Fibroblast of skin of back (primary cell): ENCODE data around the gene MKNK1.
A peak's percentile ranks its signal among the peaks of the same experiment; 100 is the strongest.

Source experiments
- DNase-seq: peaks from one replicate; pipeline ENCODE4 v3.0.0-alpha.2; 2013

The MKNK1 gene

DNA sequence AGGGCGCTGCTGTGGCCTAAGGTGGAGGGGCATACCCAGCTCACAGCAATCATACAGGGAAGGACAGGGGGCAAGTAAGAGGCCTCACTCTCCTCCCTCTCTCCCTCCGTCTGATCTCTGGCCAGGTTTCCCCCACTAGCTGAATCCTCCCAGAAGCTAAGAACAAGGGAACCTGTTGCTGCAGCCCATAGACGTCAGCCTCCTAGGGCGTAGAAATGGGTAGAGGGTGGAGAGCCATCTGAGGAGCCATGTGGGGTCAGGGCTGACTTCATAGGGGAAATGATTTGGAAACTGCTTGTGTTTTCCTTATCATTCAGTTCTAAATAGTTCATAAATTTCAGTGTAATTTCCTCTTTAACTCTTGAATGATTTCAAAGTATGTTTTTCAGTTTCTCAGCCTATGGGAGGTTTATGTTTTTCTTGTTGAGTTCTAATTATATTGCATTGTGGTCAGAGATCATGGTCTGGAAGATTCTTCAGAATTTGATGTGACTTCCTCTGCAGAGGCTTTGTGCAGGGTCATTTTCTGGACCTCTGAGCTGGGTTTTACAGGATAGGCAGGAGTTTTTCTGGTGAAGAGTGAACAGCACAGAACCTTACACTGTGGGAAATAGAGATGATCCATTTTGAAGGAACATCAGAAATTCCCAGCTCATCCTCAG lies 14.8 kb upstream of the MKNK1 start:
- DNase-seq: no peak

DNA sequence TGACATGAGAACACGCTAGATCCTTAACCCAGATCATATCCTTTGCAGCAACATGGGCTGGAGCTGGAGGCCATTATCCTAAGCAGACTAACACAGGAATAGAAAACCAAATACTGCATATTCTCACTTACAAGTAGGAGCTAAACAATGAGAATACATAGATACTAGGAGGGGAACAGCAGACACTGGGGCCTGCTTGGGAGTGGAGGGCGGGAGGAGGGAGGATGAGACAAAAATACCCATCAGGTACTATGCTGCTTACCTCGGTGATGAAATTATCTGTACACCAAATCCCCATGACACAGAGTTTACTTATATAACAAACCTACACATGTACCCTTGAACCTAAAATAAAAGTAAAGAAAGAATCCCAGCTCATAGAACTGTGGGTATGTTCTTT lies 13.8 kb upstream of the MKNK1 start:
- DNase-seq: no peak

DNA sequence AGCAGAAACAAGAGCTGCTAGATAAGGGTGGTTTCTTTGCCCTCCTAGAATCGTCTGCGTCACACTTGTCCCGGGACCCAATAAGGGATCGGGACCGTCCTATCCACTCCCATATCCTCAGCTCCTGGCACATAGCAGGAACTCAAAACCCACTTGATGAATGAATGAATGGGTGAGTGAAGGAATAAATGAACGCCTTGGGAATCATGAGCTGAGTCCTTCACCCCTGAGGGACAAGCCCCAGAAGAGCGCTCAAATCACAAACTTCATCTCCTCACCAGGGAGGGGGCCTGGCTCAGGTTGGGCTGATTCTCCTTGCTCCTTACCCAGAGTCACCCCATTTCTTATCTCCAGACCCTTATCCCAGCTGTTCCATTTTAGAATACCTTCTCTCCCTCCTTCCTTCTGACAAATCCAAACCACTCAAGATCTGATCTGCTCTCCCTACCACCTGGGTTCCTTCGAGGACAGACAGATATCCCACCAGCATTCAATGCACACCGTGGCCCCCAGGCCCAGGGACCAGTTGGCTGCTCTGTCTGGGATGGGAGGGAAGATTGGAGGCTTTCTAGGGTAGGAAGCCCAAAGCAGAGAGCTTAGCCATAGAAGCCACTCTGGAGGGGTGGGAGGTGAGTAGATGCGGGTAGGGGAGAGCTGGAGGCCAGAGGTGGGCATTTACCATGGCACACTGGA lies 13.2 kb upstream of the MKNK1 start:
- DNase-seq: no peak

DNA sequence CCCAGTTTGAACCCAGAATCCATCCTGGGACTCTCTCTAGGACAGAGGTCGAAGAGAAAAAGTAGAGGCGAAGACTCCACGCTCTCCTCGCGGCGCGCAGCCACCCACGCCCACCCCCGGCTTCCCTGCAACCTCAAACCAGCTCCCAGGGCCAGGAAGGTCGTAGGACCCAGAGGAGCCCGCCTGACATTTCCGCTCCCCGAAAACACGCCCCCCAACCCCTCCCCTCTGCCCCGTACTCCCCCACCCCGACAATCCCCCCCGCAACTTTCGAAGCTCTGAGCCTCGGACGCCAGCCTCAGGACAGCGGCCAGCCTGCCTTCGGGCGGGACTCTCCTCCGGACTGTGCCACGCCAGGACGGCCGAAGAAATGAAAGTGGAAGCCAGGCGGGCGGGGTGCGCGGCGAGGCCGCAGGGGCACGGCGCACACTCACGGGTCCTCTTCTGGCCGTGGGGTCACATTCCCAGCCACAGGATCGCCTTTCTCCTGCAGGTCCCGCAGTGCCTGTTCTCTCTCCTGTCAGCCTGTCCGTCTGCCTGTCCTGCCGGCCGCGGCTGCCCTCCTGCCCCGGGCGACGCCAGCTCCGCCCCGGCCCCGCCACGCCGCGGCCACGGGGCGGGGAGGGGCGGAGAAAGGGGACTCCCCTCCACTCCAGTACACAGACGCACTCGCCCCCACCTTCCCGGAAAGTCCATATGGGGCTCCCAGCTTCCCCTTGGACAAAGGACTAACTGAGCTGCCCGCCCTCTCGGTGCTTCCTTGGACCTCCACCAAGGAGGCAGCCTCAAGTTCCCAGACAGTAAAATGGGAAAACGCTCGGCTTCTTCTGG lies 12.4 kb upstream of the MKNK1 start, which contains the start of gene MOB3C:
Gene MOB3C (minus strand): TSS at position 535 of the 831 bp plus-strand sequence. CDS start 3,490 bp downstream, outside the sequence.
- peak; percentile 84 for DNase-seq

DNA sequence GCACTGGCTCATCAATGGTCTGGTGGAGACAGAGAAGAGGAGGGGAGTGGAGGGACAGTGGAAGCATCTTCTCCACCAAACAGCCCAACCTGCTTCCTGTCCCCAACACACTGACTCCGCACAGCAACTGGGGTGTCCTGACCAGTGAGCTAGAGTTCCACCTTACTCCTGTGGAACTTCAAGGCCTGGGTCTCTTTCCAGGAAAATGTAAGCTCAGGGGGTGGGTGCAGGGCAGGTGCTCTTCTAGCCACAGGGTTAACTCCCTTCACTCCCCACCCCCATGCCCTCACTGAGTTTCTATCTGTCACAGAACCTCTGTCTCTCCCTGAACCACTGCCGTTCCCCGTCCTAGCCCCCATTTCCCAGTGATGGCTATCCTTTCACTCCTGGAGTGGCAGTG lies 11.7 kb upstream of the MKNK1 start:
- DNase-seq: no peak

DNA sequence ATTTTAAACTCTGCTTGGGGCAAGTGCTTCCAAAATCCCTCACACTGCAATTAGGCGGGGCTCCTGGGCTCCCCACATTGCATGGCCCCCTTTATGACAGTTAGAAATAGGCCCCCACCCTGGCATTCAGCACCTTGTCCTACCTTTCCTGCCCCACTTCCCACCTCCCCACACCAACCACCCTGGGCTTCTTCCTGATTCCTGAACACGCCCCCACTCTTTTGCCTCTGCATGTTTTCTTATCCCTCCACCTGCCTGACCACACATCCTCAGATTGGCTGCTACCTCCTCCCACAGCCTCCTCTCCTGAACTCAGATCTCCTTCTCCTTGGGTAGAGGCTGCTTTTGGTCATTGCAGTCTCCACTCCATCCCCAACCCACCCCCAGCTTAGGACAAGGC lies 11.0 kb upstream of the MKNK1 start:
- DNase-seq: no peak

DNA sequence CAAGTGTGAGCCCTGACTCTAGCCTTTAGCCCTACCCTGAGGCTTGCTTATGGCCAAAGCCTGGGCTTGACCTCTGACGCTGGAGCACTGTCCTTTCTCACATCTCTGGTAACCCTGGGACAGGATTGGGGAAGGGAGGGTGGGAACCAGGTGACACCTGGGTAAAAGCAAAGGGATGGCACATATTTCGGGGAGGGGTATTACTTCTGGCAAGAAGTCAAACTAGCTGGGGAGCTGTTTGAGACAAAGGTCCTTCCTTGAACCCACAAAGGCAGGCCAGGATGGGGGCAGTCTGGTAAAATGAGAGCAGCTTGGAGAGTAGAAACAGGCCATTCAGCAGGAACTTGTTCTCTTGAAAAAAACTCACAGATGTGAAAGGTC lies 10.5 kb upstream of the MKNK1 start:
- DNase-seq: no peak

DNA sequence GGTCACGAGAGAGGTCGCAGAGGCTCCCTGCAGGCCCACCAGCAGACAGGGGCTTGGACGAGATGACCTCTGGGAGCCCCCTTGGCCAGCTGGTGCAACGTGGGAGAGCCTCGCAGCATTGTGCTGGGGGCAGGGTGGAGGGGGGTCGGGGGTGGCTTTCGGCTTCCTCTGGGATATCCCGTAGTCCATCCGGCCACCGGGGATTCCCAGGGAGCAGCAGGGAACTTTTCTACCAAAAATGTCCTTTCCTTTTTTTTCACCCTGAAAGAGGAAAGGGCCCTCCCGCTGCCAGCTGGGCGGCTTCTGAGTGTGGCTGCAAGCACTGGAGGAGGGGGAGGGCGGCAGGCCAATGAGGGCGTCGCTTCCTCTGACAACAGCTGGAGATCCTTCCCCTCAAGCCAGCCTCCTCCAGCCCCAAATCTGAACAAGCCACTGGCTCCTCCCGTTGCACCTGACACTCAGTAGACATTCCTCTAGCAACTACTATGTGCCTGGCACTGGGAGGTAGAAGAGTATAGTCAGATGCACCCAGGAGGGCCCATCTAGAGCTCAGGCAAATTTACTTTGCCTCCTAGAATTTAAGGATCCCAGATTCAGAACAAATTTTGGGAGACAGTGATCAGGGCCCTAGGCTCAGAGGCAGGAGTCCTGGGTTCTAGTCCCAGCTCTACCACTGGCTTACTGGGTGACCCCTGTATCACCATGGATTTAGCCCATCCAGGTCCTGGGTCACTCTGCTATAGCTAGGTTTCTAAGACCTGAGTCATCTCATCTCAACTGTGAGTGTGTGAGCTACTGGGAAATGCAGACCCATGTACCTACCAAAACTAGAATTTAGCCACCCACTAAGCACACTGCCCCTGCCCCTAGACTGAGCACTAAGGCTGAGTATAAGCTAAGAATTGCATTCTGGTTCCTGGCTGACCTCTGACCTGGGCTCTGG lies 9.9 kb upstream of the MKNK1 start:
- DNase-seq: peak; percentile 68

DNA sequence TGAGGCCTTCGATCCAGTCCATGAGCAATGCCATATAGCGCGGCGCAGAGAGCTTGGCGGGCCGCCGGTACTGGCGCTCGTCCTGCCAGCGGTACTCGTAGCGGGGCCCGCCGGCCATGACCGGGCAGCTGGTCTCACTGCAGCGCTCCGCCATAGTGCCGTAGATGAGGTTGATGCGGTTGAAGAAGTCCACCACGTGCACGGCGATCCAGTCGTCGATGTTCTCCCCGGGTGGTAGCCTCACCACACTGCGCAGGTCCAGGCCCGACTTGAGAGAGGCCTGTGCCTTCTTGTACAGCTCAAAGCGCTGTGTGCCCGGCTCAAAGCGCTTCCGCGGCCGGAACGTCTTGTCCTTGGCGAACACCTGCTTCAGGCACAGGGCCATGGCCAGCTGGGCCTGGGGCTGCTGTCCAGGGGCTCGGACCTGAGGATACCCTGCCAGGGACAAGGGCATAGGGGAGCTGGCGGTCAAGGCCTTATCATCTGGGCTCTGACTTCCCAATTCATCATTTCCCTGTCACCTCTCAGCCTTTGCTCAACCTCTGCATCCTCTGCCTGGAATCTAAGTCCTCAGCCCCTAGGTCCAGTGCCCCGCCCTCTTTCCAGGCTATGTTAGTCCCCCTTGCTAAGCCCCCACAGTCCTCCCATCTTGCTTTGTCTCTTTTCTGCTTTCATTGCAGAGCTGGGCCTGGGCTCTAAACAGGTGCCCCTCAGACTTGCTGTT lies 9.0 kb upstream of the MKNK1 start:
- no peak for DNase-seq

DNA sequence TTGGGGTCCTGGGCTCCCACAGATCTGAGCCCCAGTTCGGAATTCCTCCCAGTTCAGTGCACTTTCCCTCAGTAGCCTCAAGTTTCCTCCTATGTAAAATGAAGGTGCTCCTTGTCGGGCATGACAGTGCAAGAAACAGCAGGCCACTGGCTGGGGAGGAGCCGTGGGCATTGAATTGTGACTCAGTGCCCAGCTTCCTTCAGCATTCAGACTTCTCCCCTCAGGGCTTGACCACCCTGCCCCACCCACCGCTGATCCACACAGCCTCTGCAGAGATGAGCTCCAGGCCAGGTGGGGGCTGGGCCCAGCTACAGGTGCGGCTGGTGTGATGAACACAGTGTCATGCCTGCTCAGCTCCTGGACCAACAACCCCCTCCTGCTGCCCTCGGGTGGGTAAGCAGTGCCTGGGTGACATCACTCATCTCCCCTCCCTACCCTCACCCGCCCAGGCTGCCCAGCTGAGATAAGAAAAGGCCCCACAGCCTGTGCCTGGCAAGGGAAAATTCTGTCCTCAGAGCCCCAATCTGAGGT lies 7.7 kb upstream of the MKNK1 start:
- DNase-seq: peak; percentile 23

DNA sequence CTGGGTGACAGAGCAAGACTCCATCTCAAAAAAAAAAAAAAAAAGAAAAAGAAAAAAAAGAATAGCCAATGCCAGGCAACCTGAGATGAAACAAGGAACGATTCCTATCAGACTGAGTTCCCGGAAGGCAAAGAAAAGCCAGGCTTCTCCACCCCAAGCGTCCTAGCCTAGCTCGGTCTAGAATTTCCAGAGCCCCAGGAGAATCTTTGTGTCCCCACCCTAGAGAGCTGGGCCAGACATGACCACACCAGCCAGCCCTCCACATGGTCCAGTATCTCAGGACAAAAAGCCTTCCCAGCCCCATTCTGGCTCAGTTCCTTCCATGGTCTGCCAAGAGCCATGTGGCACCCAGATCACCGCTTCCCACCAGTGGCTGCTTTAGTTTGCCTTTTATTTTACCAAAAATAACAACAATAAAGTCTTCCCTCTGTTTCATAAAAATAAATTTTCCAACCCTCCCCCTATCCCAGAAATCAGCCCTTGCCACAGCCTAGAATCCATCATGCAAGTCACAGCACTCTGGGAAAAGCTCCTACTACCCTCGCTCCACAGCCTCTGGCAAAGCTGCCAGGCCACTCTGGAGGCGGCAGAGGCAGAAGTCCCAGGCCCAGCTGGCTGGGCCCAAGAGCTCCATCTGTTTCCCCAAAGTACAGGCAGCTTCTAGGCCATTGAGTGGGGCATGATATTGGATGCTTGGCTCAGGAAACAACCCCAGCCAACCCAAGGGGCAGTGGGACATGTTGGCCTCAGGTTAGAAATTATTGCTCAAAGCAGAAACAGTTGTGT lies 3.5 kb upstream of the MKNK1 start:
- DNase-seq: no peak

DNA sequence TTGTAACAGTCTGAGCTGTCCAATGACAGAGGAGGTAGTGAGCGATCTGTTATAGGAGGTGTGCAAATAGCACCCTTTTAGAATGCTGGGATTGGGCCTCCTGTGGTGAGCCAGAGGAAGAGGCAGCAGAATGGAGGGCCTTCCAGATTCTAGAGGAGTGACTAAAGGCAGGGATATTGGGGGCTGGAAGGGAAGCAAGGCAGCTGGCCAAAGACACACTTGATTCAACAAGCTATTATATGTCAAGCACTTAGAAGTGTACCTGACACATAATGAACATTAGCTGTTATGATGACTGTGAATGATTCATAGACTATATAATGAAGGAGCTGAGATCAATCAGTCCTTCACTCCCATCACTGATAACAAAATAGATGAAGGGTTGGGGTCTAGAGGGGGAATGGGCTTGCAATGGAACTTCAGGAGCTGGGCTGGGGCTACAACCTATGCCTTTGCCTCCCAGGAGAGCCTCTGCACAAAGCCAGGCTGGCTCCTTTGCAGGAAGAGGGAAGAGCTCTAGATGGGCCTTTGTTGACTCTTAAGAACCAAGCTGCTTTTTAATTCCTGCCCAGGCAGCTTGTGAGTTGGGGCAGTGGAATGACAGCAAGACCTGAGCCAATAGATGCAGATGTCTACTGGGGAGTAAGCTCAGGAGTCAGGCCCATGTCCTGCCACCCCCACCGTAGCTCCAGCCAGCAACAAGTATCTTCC lies 2.3 kb upstream of the MKNK1 start:
- DNase-seq: no peak

DNA sequence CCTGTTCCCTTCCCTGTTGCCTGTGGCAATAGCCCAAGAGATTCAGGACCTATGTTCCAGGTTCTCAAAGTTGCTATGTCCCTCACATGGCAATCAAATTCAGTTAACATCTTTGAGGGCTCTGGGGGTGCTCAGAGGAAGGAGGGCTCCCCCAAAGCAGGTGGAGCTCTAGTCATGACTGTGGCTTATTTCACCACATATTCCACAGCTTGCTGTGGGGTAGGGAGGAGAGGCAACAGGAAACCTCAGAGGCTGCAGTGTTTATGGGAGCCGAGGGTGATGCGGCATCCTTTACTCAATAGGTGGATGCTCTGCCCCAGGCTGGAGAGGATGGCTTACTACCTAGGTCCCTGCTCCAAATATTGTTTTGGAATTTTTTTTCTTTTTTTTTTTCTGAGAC lies 1.2 kb upstream of the MKNK1 start:
- DNase-seq: no peak

DNA sequence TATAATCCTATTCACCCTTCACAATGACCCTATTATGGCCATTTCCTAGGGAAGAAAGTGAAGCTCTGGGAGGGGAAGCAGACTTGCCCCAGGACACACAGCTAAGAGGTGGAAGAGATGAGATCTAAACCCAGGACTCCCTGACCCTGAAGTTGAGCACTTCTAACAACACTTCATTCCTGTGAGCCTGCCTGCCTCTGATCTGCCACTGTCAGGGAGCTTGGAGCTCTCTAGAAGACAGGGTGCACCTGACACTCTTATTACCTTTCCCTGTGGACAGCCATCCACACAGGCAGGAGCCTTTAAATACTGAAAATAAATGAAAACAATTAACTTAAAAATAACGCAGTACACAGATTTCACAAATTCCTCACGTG lies 599 bp downstream of the MKNK1 start:
- no peak for DNase-seq

DNA sequence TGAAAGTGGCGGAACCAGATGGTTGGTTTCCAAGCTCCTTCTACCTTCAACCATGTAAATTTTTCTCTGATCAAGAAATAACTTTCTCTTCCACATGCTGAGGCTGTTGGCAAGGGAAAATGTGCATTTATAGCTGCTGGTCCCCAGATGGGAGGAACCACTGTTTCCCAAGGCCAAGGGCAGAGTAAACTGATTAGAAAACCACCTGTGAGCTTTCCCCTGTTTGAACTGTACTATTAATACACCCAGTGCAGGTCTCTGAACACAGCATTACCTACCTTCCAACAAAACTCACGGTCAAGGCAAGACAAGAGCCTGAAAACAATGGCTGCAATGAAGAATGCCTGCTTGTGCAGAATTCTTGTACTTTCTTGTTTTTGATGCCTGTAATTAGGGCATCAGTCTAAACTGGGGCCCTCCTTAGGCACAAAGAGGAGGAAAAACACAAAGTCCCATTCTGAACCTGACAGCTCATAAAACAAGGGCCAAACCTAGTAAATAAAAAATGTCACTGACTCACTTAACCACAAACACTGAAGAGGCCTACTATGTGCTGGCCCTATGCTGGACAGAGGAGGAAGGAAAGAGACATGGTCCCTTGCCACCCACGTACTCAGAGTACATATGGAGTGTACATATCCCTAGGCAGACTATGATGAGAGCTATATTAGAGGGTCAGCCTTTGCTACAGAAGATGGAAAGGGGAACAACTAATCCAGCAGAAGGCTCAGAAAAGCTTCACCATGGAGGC lies 2.6 kb downstream of the MKNK1 start:
- DNase-seq: no peak

DNA sequence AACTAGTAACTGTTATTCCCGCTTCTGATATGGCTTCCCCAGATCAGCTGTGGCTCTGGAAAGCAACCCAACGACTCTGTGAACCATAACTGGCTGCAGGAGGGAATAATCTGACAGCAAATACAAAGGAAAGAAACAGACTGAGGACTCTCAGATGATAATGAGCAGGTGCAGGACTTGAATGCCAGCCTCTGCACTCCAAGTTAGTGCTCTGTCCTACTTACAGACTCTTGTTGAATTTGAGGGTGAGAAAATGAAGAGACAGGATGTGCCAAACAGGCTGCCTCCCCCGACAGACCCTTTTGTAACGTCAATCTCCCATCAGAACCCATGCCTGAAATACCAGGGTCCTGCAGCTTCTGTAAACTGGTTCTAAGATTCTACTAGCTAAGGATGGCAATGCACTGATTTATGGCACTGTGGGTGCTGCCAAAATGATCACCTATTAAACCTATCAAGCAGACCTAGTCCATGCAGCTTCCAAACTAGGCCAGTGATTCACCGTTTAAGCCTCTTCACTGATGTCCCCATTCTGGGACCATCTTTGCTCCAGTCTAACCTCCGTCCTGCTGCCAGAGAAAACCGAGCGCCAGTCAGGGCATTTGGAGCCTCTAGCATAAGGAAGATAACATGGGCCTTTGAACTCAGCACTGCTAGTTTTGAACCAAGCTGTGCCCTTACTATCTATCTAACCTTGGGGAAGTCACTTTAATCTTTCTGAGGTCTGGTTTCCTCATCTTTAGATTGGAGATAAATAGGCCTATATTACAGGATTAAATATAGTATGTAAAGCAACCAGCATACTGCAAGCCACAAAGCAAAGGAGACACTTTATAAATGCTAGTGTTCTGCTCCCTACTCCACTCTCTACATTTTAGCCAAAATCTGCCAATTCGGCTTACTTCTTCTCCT lies 4.8 kb downstream of the MKNK1 start:
- DNase-seq: no peak

DNA sequence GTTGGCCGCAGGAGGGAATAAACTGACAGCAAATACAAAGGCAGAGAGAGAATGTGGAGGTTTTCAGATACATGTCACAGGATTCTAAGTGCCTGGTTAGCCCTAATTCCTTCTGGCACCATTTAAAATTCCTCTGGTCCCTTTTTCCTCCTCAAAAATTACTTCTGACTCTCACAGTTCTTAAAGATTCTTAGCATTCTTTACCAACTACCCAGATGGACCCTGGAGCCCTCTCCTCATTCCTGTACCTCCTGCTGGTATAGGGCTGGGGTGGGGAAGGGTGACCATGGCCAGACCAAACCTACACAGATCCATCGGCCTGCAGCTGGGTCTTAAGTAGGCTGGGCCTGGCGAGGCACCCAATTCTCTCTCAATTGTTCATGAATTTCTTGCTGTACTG lies 7.2 kb downstream of the MKNK1 start:
- DNase-seq: no peak

DNA sequence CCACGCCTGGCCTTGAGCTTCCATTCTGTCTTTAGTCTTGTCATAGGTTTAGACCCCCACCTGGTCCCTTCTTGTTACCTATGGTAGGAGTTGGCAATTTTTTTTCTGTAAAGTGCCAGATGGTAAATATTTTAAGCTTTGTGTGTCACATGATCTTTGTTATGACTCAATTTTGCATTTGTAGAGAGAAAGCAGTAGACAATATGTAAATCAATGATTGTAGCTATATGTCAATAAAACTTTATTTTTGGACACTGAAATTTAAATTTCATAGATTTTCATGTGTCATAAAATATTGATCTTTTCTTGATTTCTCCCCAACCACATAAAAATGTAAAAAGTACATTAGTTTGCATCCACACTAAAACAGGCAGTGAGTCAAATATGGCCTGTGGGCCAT lies 8.0 kb downstream of the MKNK1 start:
- DNase-seq: no peak
